ENCODE results near the gene GRK2.

DNA sequence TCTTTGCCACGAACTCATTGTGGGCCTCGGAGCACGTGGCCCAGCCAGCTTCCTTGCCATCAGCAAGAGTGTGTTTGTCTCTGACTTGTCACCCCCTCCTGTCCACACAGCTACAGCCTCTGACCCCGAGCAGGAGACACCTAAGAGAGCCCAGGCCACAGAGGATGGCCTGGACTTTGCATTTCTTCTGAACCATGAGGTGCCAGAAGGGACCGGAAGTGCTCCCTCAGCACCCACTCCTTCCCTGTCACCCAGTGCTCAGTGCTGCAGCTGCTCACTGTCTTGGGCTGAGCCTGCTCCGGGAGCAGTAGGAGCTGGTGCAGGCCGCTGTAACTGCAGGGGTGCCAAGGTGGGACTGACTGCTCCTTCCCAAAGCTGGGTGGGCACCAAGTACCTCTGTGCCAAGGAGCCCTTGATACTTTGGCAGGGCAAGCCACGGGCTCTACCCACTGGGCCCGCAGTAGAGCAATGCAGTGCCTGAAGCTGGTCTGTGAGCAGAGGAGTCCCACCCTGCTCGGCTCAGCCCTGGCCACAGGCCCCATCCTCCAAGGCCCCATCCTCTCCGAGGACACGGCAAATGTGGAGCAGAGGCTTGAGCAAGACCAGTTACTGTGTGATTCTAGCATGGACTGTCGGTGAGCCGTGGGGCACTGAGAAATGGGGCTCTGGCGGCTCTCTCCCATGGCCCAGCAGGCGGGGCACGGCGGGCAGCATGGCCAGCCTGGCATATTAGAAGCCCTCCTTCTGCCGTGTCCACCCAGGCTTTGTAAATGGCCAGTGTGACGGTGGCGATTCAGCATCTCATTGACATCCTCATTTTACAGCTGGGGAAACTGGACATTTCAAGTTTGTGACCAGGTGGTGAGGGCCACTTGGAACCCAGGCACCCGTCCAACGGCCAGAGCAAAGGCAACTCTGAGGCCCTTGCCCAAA is 6.3 kb downstream of the GRK2 start:
- TF ChIP-seq, protein P1, sequence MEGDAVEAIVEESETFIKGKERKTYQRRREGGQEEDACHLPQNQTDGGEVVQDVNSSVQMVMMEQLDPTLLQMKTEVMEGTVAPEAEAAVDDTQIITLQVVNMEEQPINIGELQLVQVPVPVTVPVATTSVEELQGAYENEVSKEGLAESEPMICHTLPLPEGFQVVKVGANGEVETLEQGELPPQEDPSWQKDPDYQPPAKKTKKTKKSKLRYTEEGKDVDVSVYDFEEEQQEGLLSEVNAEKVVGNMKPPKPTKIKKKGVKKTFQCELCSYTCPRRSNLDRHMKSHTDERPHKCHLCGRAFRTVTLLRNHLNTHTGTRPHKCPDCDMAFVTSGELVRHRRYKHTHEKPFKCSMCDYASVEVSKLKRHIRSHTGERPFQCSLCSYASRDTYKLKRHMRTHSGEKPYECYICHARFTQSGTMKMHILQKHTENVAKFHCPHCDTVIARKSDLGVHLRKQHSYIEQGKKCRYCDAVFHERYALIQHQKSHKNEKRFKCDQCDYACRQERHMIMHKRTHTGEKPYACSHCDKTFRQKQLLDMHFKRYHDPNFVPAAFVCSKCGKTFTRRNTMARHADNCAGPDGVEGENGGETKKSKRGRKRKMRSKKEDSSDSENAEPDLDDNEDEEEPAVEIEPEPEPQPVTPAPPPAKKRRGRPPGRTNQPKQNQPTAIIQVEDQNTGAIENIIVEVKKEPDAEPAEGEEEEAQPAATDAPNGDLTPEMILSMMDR (IDR thresholded peaks at IDR 0.05): no peak
- TF ChIP-seq POLR2A (IDR thresholded peaks at IDR 0.05) (no peak), POLR2AphosphoS5 (IDR thresholded peaks at IDR 0.05) (no peak)
